ENCODE data around the gene ATP5F1D. TPM values are rescaled to one million over a fixed set of nuclear protein-coding genes. Genes with fewer than 3 reads are reported as not detected.
A peak's percentile ranks its signal among the peaks of the same experiment; 100 is the strongest.

ATP5F1D gene
- total RNA-seq, 1 donor from 2014 or later, result 233 TPM

- intact Hi-C loops (cut with micrococcal nuclease), result no loop called here
- no peaks in the 10 kb centered on the region for H3K9me3 Mint-ChIP-seq
- no peak overlapping the region for H3K4me3 Mint-ChIP-seq (ENCODE audit: low read depth)
- no peaks in the 10 kb centered on the region for H3K27me3 Mint-ChIP-seq (ENCODE audit: low read depth)
- DNase-seq (ENCODE audit: low spot score), result no peak
- H3K36me3 Mint-ChIP-seq (ENCODE audit: low read depth), result peaks cover 3% of the 10 kb centered on the region
- peaks cover 35% of the 10 kb centered on the region for H3K4me1 Mint-ChIP-seq (ENCODE audit: low read depth)
- H3K27ac Mint-ChIP-seq, result no peak overlapping the region
Measured at GRCh38 chr19:1264801-1265614, 23.5 kb downstream of the ATP5F1D start.

- Mint-ChIP-seq H3K4me3 (ENCODE audit: low read depth) (peak overlapping the region; percentile 8), H3K27me3 (ENCODE audit: low read depth) (no peaks in the 10 kb centered on the region), H3K4me1 (ENCODE audit: low read depth) (peaks cover 39% of the 10 kb centered on the region), H3K9me3 (no peaks in the 10 kb centered on the region), H3K27ac (peak overlapping the region; percentile 17), H3K36me3 (ENCODE audit: low read depth) (peaks cover 10% of the 10 kb centered on the region)
- intact Hi-C loops (cut with micrococcal nuclease), result no loop called here
- DNase-seq (ENCODE audit: low spot score), result no peak
Measured at GRCh38 chr19:1265615-1266128, 24.1 kb downstream of the ATP5F1D start.

GRCh38 chr19:1266129-1266915, 24.8 kb downstream of the ATP5F1D start:
- Mint-ChIP-seq H3K27ac (peak overlapping the region; percentile 17), H3K27me3 (ENCODE audit: low read depth) (no peaks in the 10 kb centered on the region), H3K4me1 (ENCODE audit: low read depth) (peaks cover 42% of the 10 kb centered on the region), H3K36me3 (ENCODE audit: low read depth) (peaks cover 16% of the 10 kb centered on the region), H3K4me3 (ENCODE audit: low read depth) (peak overlapping the region; percentile 51), H3K9me3 (no peaks in the 10 kb centered on the region)
- intact Hi-C loops (cut with micrococcal nuclease), result no loop called here
- peak; percentile 88 for DNase-seq (ENCODE audit: low spot score)

GRCh38 chr19:1266916-1267476, 25.4 kb downstream of the ATP5F1D start:
- H3K27me3 Mint-ChIP-seq (ENCODE audit: low read depth), result no peaks in the 10 kb centered on the region
- no peaks in the 10 kb centered on the region for H3K9me3 Mint-ChIP-seq
- peaks cover 23% of the 10 kb centered on the region for H3K36me3 Mint-ChIP-seq (ENCODE audit: low read depth)
- peak overlapping the region; percentile 64 for H3K4me3 Mint-ChIP-seq (ENCODE audit: low read depth)
- peak; percentile 72 for DNase-seq (ENCODE audit: low spot score)
- no peak overlapping the region for H3K27ac Mint-ChIP-seq
- peaks cover 39% of the 10 kb centered on the region for H3K4me1 Mint-ChIP-seq (ENCODE audit: low read depth)
- intact Hi-C loops (cut with micrococcal nuclease), result no loop called here

- no peak overlapping the region for H3K27ac Mint-ChIP-seq
- no peaks in the 10 kb centered on the region for H3K9me3 Mint-ChIP-seq
- intact Hi-C loops (cut with micrococcal nuclease), result no loop called here
- no peaks in the 10 kb centered on the region for H3K27me3 Mint-ChIP-seq (ENCODE audit: low read depth)
- H3K4me1 Mint-ChIP-seq (ENCODE audit: low read depth), result peaks cover 41% of the 10 kb centered on the region
- H3K36me3 Mint-ChIP-seq (ENCODE audit: low read depth), result peaks cover 29% of the 10 kb centered on the region
- DNase-seq (ENCODE audit: low spot score), result no peak
- H3K4me3 Mint-ChIP-seq (ENCODE audit: low read depth), result peak overlapping the region; percentile 64
Measured at GRCh38 chr19:1267477-1268225, 26.1 kb downstream of the ATP5F1D start.

GRCh38 chr19:1268226-1269064, 26.9 kb downstream of the ATP5F1D start:
- Mint-ChIP-seq H3K4me3 (ENCODE audit: low read depth) (peak overlapping the region; percentile 52), H3K27ac (peak overlapping the region; percentile 40), H3K9me3 (no peaks in the 10 kb centered on the region), H3K27me3 (ENCODE audit: low read depth) (no peaks in the 10 kb centered on the region), H3K36me3 (ENCODE audit: low read depth) (peaks cover 35% of the 10 kb centered on the region), H3K4me1 (ENCODE audit: low read depth) (peaks cover 41% of the 10 kb centered on the region)
- DNase-seq (ENCODE audit: low spot score), result no peak
- intact Hi-C loops (cut with micrococcal nuclease), result loop anchor here (1.0 kb wide), 3 partner anchors 9 to 24 kb away; no protein-coding TSS in a partner anchor

- Mint-ChIP-seq H3K4me1 (ENCODE audit: low read depth) (peaks cover 47% of the 10 kb centered on the region), H3K27me3 (ENCODE audit: low read depth) (no peaks in the 10 kb centered on the region), H3K36me3 (ENCODE audit: low read depth) (peaks cover 42% of the 10 kb centered on the region), H3K9me3 (no peaks in the 10 kb centered on the region), H3K4me3 (ENCODE audit: low read depth) (peak within 1 kb of the TSS; percentile 93), H3K27ac (peak within 1 kb of the TSS; percentile 91)
- intact Hi-C loops (cut with micrococcal nuclease), result loop anchor here (1.0 kb wide), 3 partner anchors 10 to 25 kb away; no protein-coding TSS in a partner anchor
- DNase-seq (ENCODE audit: low spot score), result peak; percentile 99
Measured at GRCh38 chr19:1269065-1269477, 27.5 kb downstream of the ATP5F1D start, which contains the start of gene CIRBP. Gene CIRBP (plus strand): TSS chr19:1269332. CDS start chr19:1270934, 1,602 bp downstream.

- Mint-ChIP-seq H3K4me1 (ENCODE audit: low read depth) (peaks cover 48% of the 10 kb centered on the region), H3K27ac (peak overlapping the region; percentile 91), H3K27me3 (ENCODE audit: low read depth) (no peaks in the 10 kb centered on the region), H3K4me3 (ENCODE audit: low read depth) (peak overlapping the region; percentile 93), H3K9me3 (no peaks in the 10 kb centered on the region), H3K36me3 (ENCODE audit: low read depth) (peaks cover 44% of the 10 kb centered on the region)
- intact Hi-C loops (cut with micrococcal nuclease), result loop anchor here (1.0 to 10.0 kb wide), 5 partner anchors 10 to 245 kb away; partner anchors contain the start of genes ADAMTSL5, DAZAP1 and GAMT
- peak; percentile 84 for DNase-seq (ENCODE audit: low spot score)
Measured at GRCh38 chr19:1269478-1270212, 28.1 kb downstream of the ATP5F1D start.

- no peak for DNase-seq (ENCODE audit: low spot score)
- no peaks in the 10 kb centered on the region for H3K27me3 Mint-ChIP-seq (ENCODE audit: low read depth)
- H3K27ac Mint-ChIP-seq, result peak overlapping the region; percentile 91
- H3K4me1 Mint-ChIP-seq (ENCODE audit: low read depth), result peaks cover 45% of the 10 kb centered on the region
- H3K9me3 Mint-ChIP-seq, result no peaks in the 10 kb centered on the region
- intact Hi-C loops (cut with micrococcal nuclease), result loop anchor here (10.0 kb wide), 2 partner anchors 134 to 244 kb away; partner anchors contain the start of genes ADAMTSL5, DAZAP1 and GAMT
- H3K4me3 Mint-ChIP-seq (ENCODE audit: low read depth), result peak overlapping the region; percentile 93
- H3K36me3 Mint-ChIP-seq (ENCODE audit: low read depth), result peaks cover 48% of the 10 kb centered on the region
Measured at GRCh38 chr19:1270213-1270853, 28.8 kb downstream of the ATP5F1D start.

- peaks cover 49% of the 10 kb centered on the region for H3K36me3 Mint-ChIP-seq (ENCODE audit: low read depth)
- no peaks in the 10 kb centered on the region for H3K9me3 Mint-ChIP-seq
- peak overlapping the region; percentile 93 for H3K4me3 Mint-ChIP-seq (ENCODE audit: low read depth)
- H3K4me1 Mint-ChIP-seq (ENCODE audit: low read depth), result peaks cover 41% of the 10 kb centered on the region
- DNase-seq (ENCODE audit: low spot score), result no peak
- H3K27me3 Mint-ChIP-seq (ENCODE audit: low read depth), result no peaks in the 10 kb centered on the region
- H3K27ac Mint-ChIP-seq, result peak overlapping the region; percentile 91
- intact Hi-C loops (cut with micrococcal nuclease), result loop anchor here (10.0 kb wide), 2 partner anchors 134 to 244 kb away; partner anchors contain the start of genes ADAMTSL5, DAZAP1 and GAMT
Measured at GRCh38 chr19:1270854-1271527, 29.4 kb downstream of the ATP5F1D start.
